Fibroblast of gingiva (primary cell): ENCODE data around the gene MPST.
A peak's percentile ranks its signal among the peaks of the same experiment; 100 is the strongest.
"Not testable (repeated sequence)": the region's sequence is repeated elsewhere in the genome, so short reads cannot be mapped to it uniquely, and the experiment has no call there.

Source experiments
- DNase-seq: peaks from one replicate; pipeline ENCODE4 v3.0.0-alpha.2; 2011; ENCODE audit warnings: low read depth

Gene MPST

GRCh38 chr22:37019309-37020191 lies at the start of gene MPST, which contains the start of gene TST:
Gene MPST, plus strand, starts transcription at chr22:37019742. Its CDS starts 95 bp downstream, at chr22:37019837.
Gene TST, minus strand, starts transcription at chr22:37019447. Its CDS starts 715 bp downstream, at chr22:37018732.
- peak; percentile 74 for DNase-seq

DNA sequence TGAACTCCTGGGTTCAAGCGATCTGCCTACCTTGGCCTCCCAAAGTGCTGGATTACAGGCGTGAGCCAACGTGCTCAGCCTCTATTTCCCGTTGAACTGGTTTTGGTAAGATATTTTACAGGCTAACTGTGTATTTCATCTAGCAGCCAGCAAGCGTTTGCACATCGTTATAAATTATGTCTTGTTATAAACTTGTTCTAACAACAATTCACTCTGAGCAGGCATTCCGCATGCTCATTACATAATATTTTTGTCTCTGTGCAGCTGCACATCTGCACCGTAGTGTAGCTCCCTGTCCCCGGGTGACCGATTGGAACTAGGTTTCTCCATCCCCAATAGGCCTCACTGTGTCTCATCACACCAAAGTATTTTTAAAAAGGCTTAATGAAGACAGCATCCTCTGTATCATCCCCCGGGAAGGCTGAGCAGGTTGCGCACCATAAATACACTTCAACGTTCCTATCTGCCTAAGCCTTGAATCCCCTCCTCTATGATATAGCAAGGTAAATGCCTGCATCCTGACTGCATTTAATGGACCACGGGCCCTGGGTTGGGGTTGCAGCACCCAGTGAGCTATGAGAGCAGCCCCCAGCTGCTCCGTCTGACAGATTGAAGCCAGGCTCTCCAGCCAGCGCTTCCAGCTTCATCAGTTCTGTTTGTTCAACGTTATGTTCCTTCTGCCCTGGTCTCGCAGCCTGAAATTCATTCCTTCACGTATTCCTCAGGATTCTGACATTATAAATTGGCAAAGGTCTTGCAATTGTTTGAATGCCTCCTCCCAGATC lies 48.0 kb upstream of the MPST start:
- no peak for DNase-seq

DNA sequence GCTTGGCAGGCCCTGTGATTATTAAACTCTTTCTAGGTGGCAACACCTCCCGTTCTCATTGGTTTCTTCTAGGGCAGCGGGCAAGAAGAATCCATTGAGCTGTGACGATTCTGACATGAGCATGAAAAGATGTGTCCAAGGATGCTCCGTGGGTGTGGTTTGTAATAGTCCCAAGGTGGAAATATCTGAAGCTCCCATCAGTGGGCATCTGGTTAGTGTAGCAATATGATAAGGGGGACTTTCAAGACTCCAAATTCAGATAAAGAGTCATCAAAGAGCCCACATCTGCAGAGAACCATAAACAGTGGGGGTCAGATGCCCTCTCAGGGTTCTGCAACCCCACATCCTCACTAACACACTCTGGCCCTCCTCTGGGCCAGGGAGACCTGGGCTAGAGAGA lies 42.9 kb upstream of the MPST start:
- DNase-seq, result no peak

GRCh38 chr22:36977401-36977861 lies 42.1 kb upstream of the MPST start:
- DNase-seq, result no peak

DNA sequence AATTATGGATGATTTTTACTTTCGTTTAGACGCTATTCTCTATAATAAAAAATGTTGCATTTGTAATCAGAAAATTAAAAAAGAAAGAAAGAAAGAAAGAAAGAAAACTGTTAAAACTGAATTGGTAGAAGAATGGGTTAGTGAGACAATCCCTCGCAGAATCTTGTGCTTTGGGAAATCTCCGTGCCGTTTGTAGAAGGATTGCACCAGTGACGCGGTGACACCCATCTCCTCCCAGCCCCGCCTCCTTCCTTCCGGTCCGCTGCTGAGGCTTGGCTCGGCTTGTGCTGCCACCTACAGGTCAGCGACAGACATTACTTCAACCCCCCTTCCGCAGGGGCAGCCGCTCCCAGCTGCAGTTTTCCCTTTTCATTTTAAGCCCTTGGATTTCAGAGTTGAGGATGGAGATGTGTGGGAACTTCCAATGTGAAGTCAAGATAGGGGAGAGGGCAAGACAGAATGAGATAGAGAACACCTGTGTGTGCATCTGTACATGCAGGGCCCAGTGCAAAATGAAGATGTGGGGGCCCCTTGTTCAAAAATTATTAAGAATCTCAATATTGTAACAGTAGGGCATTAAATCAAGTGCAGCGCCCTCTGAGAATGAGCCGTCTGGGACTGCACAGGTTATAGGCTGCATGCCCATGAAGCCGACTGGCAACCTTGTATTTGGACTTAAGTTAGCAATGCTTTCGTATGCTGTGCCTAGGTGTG lies 41.4 kb upstream of the MPST start:
- DNase-seq, result peak; percentile 77

DNA sequence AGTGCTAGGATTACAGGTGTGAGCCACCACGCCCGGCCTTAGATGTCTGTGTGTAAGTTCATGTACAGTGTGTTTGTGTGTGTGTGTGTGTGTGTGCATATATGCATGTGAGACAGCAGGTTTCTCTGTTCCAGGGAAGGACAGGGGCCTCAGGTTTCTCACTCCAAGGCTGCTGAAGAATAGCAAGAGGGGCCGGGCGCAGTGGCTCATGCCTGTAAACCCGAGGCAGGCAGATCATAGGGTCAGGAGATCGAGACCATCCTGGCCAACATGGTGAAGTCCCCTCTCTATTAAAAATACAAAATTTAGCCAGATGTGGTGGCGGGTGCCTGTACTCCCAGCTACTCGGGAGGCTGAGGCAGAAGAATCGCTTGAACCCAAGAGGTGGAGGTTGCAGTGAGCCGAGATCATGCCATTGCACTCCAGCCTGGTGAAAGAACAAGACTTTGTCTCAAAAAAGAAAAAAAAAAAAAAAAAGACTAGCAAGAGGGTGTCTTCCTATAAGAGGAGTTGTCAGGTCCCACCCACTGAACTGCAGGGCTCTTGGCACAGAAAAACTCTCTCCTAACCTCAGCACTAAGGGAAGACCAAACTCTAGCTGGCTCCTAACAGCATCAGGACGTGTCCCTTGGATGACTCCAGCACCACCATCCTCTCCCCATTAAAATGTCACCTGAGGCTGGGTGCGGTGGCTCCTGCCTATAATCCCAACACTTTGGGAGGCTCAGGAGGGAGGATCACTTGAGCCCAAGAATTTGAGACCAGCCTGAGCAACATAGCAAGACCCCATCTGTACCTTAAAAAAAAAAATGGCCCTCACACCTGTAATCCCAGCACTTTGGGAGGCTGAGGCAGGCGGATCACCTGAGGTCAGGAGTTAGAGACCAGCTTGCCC lies 40.3 kb upstream of the MPST start:
- no peak for DNase-seq

DNA sequence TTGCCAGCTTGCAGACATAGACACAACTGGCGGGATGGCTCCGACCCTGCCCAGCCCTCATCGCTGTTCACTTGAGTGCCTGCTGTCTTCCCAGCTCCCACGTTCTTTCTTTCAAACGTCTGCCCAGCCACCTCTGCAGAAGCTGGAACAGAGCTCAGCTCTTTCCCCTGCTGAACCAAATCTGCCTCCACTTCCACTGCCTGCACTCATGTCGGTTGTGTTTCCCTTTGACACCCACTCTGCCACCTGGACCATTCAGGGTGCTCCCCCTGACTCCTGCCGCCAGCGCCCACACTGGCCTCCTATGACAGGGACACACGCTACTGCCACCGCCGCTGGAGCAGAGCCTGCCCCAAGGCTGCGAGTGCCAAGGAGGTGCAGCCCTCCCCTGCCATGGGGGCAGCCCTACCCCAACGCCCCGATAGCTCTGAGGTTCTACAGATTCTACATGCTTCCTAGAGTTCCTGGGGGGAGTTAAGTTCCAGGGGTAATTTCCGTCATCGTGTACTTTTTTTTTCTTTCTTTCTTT lies 38.2 kb upstream of the MPST start:
- no peak for DNase-seq

DNA sequence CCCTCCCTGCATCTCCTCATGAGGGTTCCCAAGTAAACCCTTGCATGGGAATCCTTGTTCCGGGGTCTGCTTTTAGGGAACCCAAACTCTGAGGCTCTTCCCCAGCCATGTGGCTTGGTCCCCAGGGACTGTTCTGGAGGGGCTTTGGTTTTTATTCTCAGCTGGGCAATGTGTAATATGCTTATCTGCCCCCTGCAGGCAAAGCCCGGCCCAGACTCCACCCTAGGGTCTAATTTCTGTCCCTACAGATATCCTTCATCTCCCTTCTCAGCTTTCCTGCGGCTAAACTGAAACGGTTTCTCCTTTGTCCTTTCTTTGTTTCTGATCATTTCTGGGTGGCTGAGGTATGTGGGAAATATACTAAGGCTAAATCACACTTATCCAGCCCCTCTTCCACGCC lies 37.4 kb upstream of the MPST start:
- no peak for DNase-seq

GRCh38 chr22:36985211-36985889 lies 34.2 kb upstream of the MPST start:
- no peak for DNase-seq

DNA sequence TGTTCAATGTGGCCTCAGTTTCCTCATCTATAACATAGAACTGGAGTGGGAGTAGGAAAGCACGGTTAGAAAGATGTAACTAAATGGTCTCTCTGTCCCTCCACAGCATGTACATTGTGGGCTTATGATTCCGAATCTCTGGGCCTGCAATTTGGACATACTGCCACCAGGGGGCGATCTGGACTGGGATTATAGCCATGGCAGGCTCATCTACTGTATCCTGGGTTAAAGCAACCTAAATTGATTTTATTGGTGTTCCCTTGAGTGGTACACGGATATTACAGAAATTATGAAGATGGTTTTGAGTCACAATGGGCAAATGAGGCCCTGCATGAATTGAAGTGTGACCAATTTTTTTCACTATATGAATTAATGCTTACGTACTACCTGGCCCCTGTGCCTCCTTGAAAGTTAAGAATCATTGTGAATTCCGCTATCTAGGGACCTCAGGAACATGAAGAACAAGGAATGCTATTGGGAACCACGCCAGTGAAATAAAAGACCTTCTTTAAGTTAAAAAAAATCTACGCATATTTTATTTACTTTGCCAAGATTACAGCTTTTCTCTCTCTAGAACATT lies 33.2 kb upstream of the MPST start:
- DNase-seq, result no peak

- DNase-seq, result no peak
These were observed 31.3 kb upstream of the MPST start for GRCh38 chr22:36988075-36988832.

DNA sequence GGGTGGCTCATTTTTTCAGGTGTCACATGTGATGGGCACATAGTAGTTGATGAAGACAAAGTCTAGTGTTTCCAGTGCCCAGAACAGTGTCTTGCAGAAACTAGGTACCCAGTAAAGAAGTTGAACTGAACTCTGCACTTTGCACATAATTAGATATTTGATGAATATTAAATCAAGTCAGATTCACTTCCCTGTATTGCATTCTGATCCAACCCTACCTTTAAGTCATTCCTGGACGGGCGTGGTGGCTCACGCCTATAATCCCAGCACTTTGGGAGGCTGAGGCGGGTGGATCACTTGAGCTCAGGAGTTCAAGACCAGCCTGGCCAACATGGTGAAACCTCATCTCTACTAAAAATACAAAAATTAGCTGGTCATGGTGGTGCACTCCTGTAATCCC lies 30.5 kb upstream of the MPST start:
- not testable (repeated sequence) for DNase-seq

DNA sequence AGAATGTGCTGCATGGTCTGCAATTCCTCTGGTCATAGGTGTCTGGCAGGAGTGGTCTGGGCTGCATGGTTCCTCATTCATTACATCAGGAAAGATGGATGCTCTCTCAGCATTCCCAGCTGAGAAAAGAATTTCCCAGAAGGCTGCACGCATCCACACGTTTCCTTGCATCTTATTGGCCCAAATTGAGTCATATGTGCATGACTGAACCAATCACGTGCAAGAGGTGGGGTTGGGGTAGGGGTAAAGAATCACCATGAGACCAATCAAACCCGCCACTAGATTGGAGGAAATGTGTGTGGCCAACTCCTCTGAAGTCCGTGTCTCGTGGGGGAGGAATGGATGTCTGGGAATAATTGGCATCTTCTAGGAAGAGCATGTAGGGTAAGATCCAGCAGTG lies 29.1 kb upstream of the MPST start:
- no peak for DNase-seq

GRCh38 chr22:36991206-36991605 lies 28.3 kb upstream of the MPST start:
- DNase-seq, result no peak

DNA sequence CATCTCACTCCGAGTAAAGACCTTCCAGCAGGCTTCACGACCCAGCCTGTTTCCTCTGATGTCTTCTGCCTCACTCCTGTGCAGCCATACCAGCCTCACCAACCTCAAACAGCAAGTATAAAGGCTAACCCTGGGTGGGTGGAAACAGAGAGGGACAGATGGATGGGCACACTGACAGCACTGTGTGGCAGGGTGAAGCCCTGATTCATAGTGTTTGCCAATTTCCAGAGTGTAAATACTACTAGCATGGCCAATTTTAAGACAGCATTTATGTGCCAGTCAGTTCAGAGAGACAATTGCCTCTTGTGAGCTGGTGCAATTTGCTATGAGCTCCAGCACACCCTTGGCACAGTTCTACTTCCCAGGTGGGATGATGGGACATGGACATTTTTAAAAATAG lies 21.8 kb upstream of the MPST start:
- DNase-seq, result no peak

DNA sequence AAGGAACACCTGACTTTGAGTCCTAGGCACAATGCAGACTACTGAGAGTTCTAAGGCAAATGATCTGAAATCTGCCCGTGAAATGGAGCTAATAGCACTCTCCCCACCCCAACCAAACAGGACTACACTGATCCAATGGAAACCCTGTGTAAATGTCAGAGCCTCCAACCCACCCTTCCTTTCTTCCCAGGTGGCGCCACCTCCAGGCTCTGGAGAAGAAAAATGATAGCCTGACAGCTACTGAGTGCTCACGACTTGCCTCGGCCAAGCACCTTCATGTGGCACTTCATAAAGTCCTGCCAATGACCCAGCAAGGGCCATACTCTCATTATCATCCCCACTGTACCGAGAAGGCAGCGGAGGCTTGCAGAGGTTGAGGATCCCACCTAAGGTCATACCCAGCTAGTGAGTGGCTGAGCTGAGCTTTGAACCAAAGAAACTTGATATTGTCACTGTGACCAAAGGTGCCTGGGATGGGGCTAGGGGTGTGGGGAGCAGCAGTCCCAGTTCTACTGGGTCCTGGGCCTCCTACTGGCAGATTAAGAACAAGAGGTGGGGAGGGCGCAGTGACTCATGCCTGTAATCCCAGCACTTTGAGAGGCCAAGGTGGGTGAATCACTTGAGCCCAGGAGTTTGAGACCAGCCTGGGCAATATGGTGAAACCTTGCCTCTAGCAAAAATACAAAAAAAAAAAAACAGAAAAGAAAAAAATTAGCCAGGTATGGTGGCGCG lies 20.8 kb upstream of the MPST start:
- no peak for DNase-seq

- DNase-seq, result no peak
These were observed 20.1 kb upstream of the MPST start for GRCh38 chr22:36999463-36999862.

DNA sequence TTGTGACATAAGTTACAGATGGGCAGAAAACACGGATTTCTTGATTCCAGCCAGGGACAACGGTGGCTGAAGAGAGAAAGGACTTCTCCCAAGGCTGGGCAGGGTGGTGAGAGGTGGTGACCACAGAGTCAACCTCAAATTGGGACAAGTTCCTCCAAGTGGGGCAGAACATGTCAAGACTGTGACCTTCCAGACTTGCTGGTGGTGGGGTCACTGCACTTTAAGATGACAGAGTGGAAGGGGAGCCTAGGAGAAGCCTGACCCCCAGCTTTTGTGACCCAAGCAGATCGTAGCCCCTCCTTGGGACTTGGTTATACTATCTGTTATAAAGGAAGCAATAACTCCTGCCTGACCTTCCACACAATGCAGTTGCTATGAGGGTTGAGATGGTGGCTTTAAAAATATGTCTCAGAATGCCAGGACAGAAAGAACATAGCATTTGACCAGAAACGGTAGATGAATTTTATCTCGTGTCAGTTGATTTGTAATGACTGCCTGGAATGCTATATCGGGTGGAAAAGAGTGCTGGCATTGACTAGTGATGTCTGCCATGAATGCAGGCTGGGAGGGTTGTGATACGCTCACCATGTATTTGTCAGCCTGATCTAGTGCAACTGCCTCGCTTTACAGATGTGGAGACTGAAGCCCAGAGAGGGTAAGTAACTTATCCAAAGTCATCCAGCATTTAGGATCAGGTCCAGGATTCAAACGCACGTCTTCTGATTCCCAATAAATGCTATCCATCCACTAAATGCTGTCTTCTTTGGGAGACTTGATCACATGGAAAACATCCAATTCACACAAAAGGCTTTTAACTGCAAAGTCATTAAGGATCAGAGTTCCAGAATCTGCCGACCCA lies 18.6 kb upstream of the MPST start:
- no peak for DNase-seq
